Measurements from ENCODE around the gene ATP6V1F. TPM values are rescaled to one million over a fixed set of nuclear protein-coding genes. Genes with fewer than 3 reads are reported as not detected.

Gene ATP6V1F
- total and polyA plus RNA-seq, 2 donors (not counting 1 experiment from before 2014, with no cell fraction given): 124 to 167 TPM

DNA sequence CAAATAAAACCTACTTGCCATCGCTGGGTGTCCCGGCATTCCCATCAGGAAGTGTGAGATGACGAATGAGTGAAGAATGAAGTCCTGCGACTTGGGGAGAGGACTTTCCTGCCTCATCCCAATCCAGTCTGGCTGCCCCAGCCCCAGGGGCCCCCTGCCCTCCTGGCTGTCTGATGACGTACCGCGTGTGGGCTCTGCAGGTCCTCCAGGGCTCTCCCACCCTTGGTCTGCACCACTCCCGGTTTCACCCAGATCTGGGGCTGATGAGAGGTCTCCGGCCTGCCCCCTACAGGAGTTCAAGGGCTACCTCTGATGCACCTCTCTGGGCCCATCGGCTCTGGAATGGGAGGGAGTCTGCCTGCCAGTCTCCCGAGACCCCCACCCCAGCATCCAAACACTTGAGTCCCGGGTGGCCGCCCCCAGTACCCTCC lies 9.8 kb downstream of the ATP6V1F start:
- no peaks in the 10 kb centered on the region for H3K4me1 ChIP-seq (ENCODE audit: control insufficient read depth, extremely low read depth, insufficient read depth, low read length)
- no peaks in the 10 kb centered on the region for H3K36me3 ChIP-seq (ENCODE audit: control insufficient read depth, insufficient read depth, low read length)
- no peak overlapping the region for H3K4me3 ChIP-seq (replicated peaks in 1 of 4; ENCODE audit: control extremely low read depth in 1 of 4, insufficient read depth in 1 of 4, low read depth in 3 of 4, low read length in 4 of 4)
- no peaks in the 10 kb centered on the region for H3K79me2 ChIP-seq (ENCODE audit: control insufficient read depth, insufficient read depth, low read length)
- no peaks in the 10 kb centered on the region for H4K20me1 ChIP-seq (ENCODE audit: control insufficient read depth, extremely low read depth, insufficient read depth, low read length)
- no peaks in the 10 kb centered on the region for H3K27me3 ChIP-seq (ENCODE audit: control insufficient read depth, insufficient read depth, low read length)
- no peak overlapping the region for H3K9ac ChIP-seq (ENCODE audit: insufficient read depth, low read length)
- no peaks in the 10 kb centered on the region for H3K9me3 ChIP-seq (ENCODE audit: control insufficient read depth, insufficient read depth, low read depth, low read length)
- no peak overlapping the region for H2AFZ ChIP-seq (ENCODE audit: low read length)
- H3K27ac ChIP-seq (ENCODE audit: insufficient read depth, low read length): no peak overlapping the region
- DNase-seq (ENCODE audit: low read depth in 2 of 2): no peak
- TF ChIP-seq EZH2 (IDR thresholded peaks at IDR 0.05; ENCODE audit: low read length, missing control alignments): no peak
- TF ChIP-seq, protein P1, sequence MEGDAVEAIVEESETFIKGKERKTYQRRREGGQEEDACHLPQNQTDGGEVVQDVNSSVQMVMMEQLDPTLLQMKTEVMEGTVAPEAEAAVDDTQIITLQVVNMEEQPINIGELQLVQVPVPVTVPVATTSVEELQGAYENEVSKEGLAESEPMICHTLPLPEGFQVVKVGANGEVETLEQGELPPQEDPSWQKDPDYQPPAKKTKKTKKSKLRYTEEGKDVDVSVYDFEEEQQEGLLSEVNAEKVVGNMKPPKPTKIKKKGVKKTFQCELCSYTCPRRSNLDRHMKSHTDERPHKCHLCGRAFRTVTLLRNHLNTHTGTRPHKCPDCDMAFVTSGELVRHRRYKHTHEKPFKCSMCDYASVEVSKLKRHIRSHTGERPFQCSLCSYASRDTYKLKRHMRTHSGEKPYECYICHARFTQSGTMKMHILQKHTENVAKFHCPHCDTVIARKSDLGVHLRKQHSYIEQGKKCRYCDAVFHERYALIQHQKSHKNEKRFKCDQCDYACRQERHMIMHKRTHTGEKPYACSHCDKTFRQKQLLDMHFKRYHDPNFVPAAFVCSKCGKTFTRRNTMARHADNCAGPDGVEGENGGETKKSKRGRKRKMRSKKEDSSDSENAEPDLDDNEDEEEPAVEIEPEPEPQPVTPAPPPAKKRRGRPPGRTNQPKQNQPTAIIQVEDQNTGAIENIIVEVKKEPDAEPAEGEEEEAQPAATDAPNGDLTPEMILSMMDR (conservative IDR thresholded peaks at IDR 0.05 in 1 of 2, IDR thresholded peaks at IDR 0.05 in 1 of 2; ENCODE audit: low read depth in 1 of 2, low read length in 2 of 2): no peak
- no peak overlapping the region for H3K4me2 ChIP-seq (ENCODE audit: extremely low read depth, insufficient read depth, low read length)

DNA sequence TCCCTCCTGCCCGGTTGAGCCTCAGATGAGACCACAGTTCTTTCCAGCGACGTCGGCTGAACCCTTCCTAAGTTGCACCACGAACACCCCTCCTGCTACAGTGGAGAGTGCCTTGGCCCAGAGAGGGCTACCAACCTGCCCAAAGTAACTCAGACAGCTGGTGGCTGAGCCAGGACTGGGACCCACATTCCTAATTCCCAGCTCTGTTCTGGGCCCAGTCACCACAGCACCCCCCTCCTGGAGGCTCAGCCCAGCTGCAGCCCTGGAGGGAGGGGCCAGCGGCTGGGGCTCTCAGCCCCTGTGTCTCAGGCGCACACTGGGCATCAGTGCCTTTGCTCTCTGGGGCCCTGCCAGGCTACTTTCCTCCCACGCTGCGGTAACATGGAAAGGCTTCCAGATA lies 10.6 kb downstream of the ATP6V1F start:
- DNase-seq (ENCODE audit: low read depth in 2 of 2): no peak

DNA sequence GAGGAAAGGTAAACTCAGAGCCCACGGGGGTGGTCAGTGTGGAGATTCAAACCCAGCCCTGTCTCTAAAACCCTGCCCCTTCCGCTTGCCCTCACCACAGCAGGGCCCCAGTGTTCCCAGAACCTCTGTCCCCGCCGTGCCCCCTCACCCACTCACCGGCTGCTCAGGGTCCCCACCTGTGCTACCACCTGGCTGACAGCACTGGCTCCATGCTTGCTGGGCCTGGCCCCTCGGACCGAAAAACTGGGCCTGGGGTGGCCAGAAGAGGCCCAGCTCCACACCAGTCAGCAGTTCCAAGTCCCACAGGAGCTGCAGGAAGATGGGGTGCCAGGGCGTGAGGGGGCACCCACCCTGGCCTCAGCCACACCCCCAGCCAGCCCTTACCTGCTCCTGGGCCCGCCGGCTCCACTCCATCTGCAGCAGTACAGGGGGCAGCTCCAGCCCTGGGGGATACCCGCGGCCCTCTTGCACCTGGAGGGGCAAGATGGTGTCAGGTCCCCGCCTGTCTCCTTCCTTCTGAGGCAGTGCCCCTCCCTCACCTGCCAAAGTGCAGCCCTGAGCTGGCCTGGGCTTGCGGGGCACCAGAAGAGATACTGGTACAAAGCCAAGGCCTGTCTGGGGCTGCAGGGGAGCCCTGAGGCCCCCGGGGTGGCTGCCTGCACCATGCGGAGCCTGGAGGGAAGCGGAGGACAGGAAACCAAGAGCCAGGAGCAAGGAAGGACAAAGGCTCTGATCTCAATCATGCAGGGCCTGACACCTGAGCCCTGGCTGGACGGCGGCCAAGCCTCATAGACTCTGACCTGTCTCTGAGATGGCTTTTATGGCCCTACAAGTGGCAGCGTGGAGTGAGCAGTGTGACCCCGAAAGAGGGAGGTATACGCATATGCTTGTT lies 11.7 kb downstream of the ATP6V1F start:
- Histone ChIP-seq H3K4me3 (replicated peaks in 1 of 4; ENCODE audit: control extremely low read depth in 1 of 4, insufficient read depth in 1 of 4, low read depth in 3 of 4, low read length in 4 of 4) (no peak overlapping the region), H3K4me1 (ENCODE audit: control insufficient read depth, extremely low read depth, insufficient read depth, low read length) (no peaks in the 10 kb centered on the region), H3K4me2 (ENCODE audit: extremely low read depth, insufficient read depth, low read length) (no peak overlapping the region), H3K27me3 (ENCODE audit: control insufficient read depth, insufficient read depth, low read length) (no peaks in the 10 kb centered on the region), H3K9me3 (ENCODE audit: control insufficient read depth, insufficient read depth, low read depth, low read length) (no peaks in the 10 kb centered on the region), H4K20me1 (ENCODE audit: control insufficient read depth, extremely low read depth, insufficient read depth, low read length) (no peaks in the 10 kb centered on the region), H3K79me2 (ENCODE audit: control insufficient read depth, insufficient read depth, low read length) (no peaks in the 10 kb centered on the region), H3K9ac (ENCODE audit: insufficient read depth, low read length) (no peak overlapping the region), H3K27ac (ENCODE audit: insufficient read depth, low read length) (no peak overlapping the region), H2AFZ (ENCODE audit: low read length) (no peak overlapping the region), H3K36me3 (ENCODE audit: control insufficient read depth, insufficient read depth, low read length) (no peaks in the 10 kb centered on the region)
- DNase-seq (ENCODE audit: low read depth in 2 of 2): no peak
- TF ChIP-seq, protein P1 (conservative IDR thresholded peaks at IDR 0.05 in 1 of 2, IDR thresholded peaks at IDR 0.05 in 1 of 2; ENCODE audit: low read depth in 1 of 2, low read length in 2 of 2): no peak
- no peak for TF ChIP-seq EZH2 (IDR thresholded peaks at IDR 0.05; ENCODE audit: low read length, missing control alignments)

More for the DNA sequence above, 10.6 kb downstream of the ATP6V1F start:
- no peaks in the 10 kb centered on the region for H3K4me1 ChIP-seq (ENCODE audit: control insufficient read depth, extremely low read depth, insufficient read depth, low read length)
- H3K27me3 ChIP-seq (ENCODE audit: control insufficient read depth, insufficient read depth, low read length): no peaks in the 10 kb centered on the region
- H3K79me2 ChIP-seq (ENCODE audit: control insufficient read depth, insufficient read depth, low read length): no peaks in the 10 kb centered on the region
- H3K9me3 ChIP-seq (ENCODE audit: control insufficient read depth, insufficient read depth, low read depth, low read length): no peaks in the 10 kb centered on the region
- TF ChIP-seq, protein P1 (conservative IDR thresholded peaks at IDR 0.05 in 1 of 2, IDR thresholded peaks at IDR 0.05 in 1 of 2; ENCODE audit: low read depth in 1 of 2, low read length in 2 of 2): no peak
- no peak for TF ChIP-seq EZH2 (IDR thresholded peaks at IDR 0.05; ENCODE audit: low read length, missing control alignments)
- H3K4me3 ChIP-seq (replicated peaks in 1 of 4; ENCODE audit: control extremely low read depth in 1 of 4, insufficient read depth in 1 of 4, low read depth in 3 of 4, low read length in 4 of 4): no peak overlapping the region
- H3K9ac ChIP-seq (ENCODE audit: insufficient read depth, low read length): no peak overlapping the region
- no peak overlapping the region for H3K4me2 ChIP-seq (ENCODE audit: extremely low read depth, insufficient read depth, low read length)
- no peak overlapping the region for H2AFZ ChIP-seq (ENCODE audit: low read length)
- no peak overlapping the region for H3K27ac ChIP-seq (ENCODE audit: insufficient read depth, low read length)
- no peaks in the 10 kb centered on the region for H4K20me1 ChIP-seq (ENCODE audit: control insufficient read depth, extremely low read depth, insufficient read depth, low read length)
- H3K36me3 ChIP-seq (ENCODE audit: control insufficient read depth, insufficient read depth, low read length): no peaks in the 10 kb centered on the region
